ENCODE measurements around the gene PAM16.
"Not testable (repeated sequence)": the region's sequence is repeated elsewhere in the genome, so short reads cannot be mapped to it uniquely, and the experiment has no call there.

PAM16 gene

GRCh38 chr16:4350787-4351659, at the start of gene PAM16:
Gene PAM16, minus strand, starts transcription at chr16:4351321. Its CDS starts 87 bp downstream, at chr16:4351234.
- Histone ChIP-seq H3K36me3 (peaks cover 13% of the 10 kb centered on the region), H3K27me3 (ENCODE audit: insufficient read depth, low read depth, severe bottlenecking) (no peaks in the 10 kb centered on the region), H3K27ac (peak within 1 kb of the TSS; percentile 85), H3K4me3 (ENCODE audit: low read depth, low read length) (peak within 1 kb of the TSS; percentile 85), H3K9me3 (ENCODE audit: severe bottlenecking) (no peaks in the 10 kb centered on the region)
- no peak for TF ChIP-seq CTCF (IDR thresholded peaks at IDR 0.05; ENCODE audit: low read depth, low read length)
- peak; percentile 98 for DNase-seq

- no peak for TF ChIP-seq CTCF (IDR thresholded peaks at IDR 0.05; ENCODE audit: low read depth, low read length)
- Histone ChIP-seq H3K27me3 (ENCODE audit: insufficient read depth, low read depth, severe bottlenecking) (no peaks in the 10 kb centered on the region), H3K4me3 (ENCODE audit: low read depth, low read length) (no peak overlapping the region), H3K9me3 (ENCODE audit: severe bottlenecking) (no peaks in the 10 kb centered on the region), H3K36me3 (no peaks in the 10 kb centered on the region), H3K27ac (no peak overlapping the region)
- no peak for DNase-seq
These were observed 48.0 kb upstream of the PAM16 start for GRCh38 chr16:4399001-4399730.

- DNase-seq = no peak
- no peak for TF ChIP-seq CTCF (IDR thresholded peaks at IDR 0.05; ENCODE audit: low read depth, low read length)
- Histone ChIP-seq H3K27ac (no peak overlapping the region), H3K9me3 (ENCODE audit: severe bottlenecking) (no peaks in the 10 kb centered on the region), H3K4me3 (ENCODE audit: low read depth, low read length) (no peak overlapping the region), H3K36me3 (no peaks in the 10 kb centered on the region; the same call in 1 of the 2 replicates), H3K27me3 (ENCODE audit: insufficient read depth, low read depth, severe bottlenecking) (no peaks in the 10 kb centered on the region)
These were observed 44.1 kb upstream of the PAM16 start for GRCh38 chr16:4395055-4395726.

- H3K27me3 ChIP-seq (ENCODE audit: insufficient read depth, low read depth, severe bottlenecking); H3K27ac ChIP-seq; DNase-seq; H3K9me3 ChIP-seq (ENCODE audit: severe bottlenecking); H3K4me3 ChIP-seq (ENCODE audit: low read depth, low read length); H3K36me3 ChIP-seq: not testable (repeated sequence)
These were observed 42.7 kb upstream of the PAM16 start for GRCh38 chr16:4393850-4394249.

GRCh38 chr16:4393240-4393600, 42.1 kb upstream of the PAM16 start:
- DNase-seq = no peak
- no peak overlapping the region for H3K27ac ChIP-seq
- no peak for TF ChIP-seq CTCF (IDR thresholded peaks at IDR 0.05; ENCODE audit: low read depth, low read length)

More at GRCh38 chr16:4393240-4393600, 42.1 kb upstream of the PAM16 start:
- H3K4me3 ChIP-seq (ENCODE audit: low read depth, low read length) = no peak overlapping the region
- H3K36me3 ChIP-seq = no peaks in the 10 kb centered on the region; the same call in 1 of the 2 replicates
- no peaks in the 10 kb centered on the region for H3K9me3 ChIP-seq (ENCODE audit: severe bottlenecking)
- H3K27me3 ChIP-seq (ENCODE audit: insufficient read depth, low read depth, severe bottlenecking) = no peaks in the 10 kb centered on the region

Measured in WERI-Rb-1 (cell line).